ENCODE measurements around the gene ITGA6. TPM values are rescaled to one million over a fixed set of nuclear protein-coding genes. Genes with fewer than 3 reads are reported as not detected.

The ITGA6 gene
- 61.8 and 62.0 TPM in 2 replicates for total RNA-seq (2014; rRNA removed; shearing (Covaris generic))

- peak; percentile 82 for DNase-seq (ENCODE audit: low read depth)
Observed at GRCh38 chr2:172427256-172427989, at the start of gene ITGA6. ITGA6 (plus strand) TSS chr2:172427586.

- no peak for DNase-seq (ENCODE audit: low read depth)
Observed at GRCh38 chr2:172380436-172381274, 46.7 kb upstream of the ITGA6 start.

- DNase-seq (ENCODE audit: low read depth), result no peak
Observed at GRCh38 chr2:172381275-172382027, 45.9 kb upstream of the ITGA6 start.

GRCh38 chr2:172387361-172387760 is 40.0 kb upstream of the ITGA6 start:
- no peak for DNase-seq (ENCODE audit: low read depth)

- DNase-seq (ENCODE audit: low read depth), result no peak
Observed at GRCh38 chr2:172389685-172390339, 37.6 kb upstream of the ITGA6 start.

GRCh38 chr2:172394002-172394401 is 33.4 kb upstream of the ITGA6 start:
- no peak for DNase-seq (ENCODE audit: low read depth)

GRCh38 chr2:172395503-172395902 is 31.9 kb upstream of the ITGA6 start:
- peak; percentile 56 for DNase-seq (ENCODE audit: low read depth)

- DNase-seq (ENCODE audit: low read depth), result peak; percentile 24
Observed at GRCh38 chr2:172397148-172397834, 30.1 kb upstream of the ITGA6 start.

- no peak for DNase-seq (ENCODE audit: low read depth)
Observed at GRCh38 chr2:172398440-172398839, 28.9 kb upstream of the ITGA6 start.

- DNase-seq (ENCODE audit: low read depth), result no peak
Observed at GRCh38 chr2:172399765-172400164, 27.6 kb upstream of the ITGA6 start.

GRCh38 chr2:172402198-172402597 is 25.2 kb upstream of the ITGA6 start:
- no peak for DNase-seq (ENCODE audit: low read depth)

- DNase-seq (ENCODE audit: low read depth), result no peak
Observed at GRCh38 chr2:172403402-172403801, 24.0 kb upstream of the ITGA6 start.

- no peak for DNase-seq (ENCODE audit: low read depth)
Observed at GRCh38 chr2:172403881-172404468, 23.4 kb upstream of the ITGA6 start.

GRCh38 chr2:172404824-172405223 is 22.6 kb upstream of the ITGA6 start:
- peak; percentile 69 for DNase-seq (ENCODE audit: low read depth)

GRCh38 chr2:172405673-172406072 is 21.7 kb upstream of the ITGA6 start:
- DNase-seq (ENCODE audit: low read depth), result no peak

- DNase-seq (ENCODE audit: low read depth), result no peak
Observed at GRCh38 chr2:172408143-172408766, 19.1 kb upstream of the ITGA6 start.

- no peak for DNase-seq (ENCODE audit: low read depth)
Observed at GRCh38 chr2:172409042-172409441, 18.3 kb upstream of the ITGA6 start.

GRCh38 chr2:172412984-172413492 is 14.3 kb upstream of the ITGA6 start:
- no peak for DNase-seq (ENCODE audit: low read depth)

- no peak for DNase-seq (ENCODE audit: low read depth)
Observed at GRCh38 chr2:172415157-172415864, 12.1 kb upstream of the ITGA6 start.

- DNase-seq (ENCODE audit: low read depth), result no peak
Observed at GRCh38 chr2:172415865-172416183, 11.6 kb upstream of the ITGA6 start.

All from RPMI7951 (cell line).